ENCODE results near the gene ANKRD28. TPM values are rescaled to one million over a fixed set of nuclear protein-coding genes. Genes with fewer than 3 reads are reported as not detected.

ANKRD28 gene
- total RNA-seq, 4 donors from 2014 or later = 20.0 to 86.8 (median 37.6) TPM

GRCh38 chr3:15794303-15794771 is 3.4 kb downstream of the ANKRD28 start:
- intact Hi-C loops (cut with DNase I; ENCODE audit: low total_unique reads) = no loop called here
- Histone ChIP-seq H3K4me3 (peak overlapping the region; percentile 34 to 39), H3K4me1 (peaks cover 0 to 10% of the 10 kb centered on the region in 2 donors), H3K27ac (peak overlapping the region; percentile 85 to 95), H3K36me3 (no peaks in the 10 kb centered on the region), H3K27me3 (no peaks in the 10 kb centered on the region), H3K9me3 (no peaks in the 10 kb centered on the region)
- TF ChIP-seq POLR2A (IDR thresholded peaks at IDR 0.05) = no peak
- TF ChIP-seq, protein P1, sequence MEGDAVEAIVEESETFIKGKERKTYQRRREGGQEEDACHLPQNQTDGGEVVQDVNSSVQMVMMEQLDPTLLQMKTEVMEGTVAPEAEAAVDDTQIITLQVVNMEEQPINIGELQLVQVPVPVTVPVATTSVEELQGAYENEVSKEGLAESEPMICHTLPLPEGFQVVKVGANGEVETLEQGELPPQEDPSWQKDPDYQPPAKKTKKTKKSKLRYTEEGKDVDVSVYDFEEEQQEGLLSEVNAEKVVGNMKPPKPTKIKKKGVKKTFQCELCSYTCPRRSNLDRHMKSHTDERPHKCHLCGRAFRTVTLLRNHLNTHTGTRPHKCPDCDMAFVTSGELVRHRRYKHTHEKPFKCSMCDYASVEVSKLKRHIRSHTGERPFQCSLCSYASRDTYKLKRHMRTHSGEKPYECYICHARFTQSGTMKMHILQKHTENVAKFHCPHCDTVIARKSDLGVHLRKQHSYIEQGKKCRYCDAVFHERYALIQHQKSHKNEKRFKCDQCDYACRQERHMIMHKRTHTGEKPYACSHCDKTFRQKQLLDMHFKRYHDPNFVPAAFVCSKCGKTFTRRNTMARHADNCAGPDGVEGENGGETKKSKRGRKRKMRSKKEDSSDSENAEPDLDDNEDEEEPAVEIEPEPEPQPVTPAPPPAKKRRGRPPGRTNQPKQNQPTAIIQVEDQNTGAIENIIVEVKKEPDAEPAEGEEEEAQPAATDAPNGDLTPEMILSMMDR (IDR thresholded peaks at IDR 0.05) = no peak
- DNase-seq = no peak

DNA sequence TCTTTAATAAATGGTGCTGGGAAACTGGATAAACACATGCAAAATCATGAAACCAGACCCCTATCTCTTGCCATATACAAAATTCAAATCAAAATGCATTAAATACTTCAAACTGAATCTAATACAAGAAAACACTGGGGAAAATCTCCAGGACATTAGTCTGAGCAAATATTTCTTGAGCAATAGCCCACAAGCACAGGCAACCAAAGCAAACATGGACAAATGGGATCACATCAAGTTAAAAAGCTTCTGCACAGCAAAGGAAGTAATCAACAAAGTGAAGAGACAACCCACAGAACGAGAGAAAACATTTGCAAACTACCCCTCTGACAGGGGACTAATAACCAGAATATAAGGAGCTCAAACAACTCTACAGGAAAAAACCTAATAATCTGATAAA is 6.3 kb downstream of the ANKRD28 start:
- Histone ChIP-seq H3K4me1 (peaks cover 0 to 10% of the 10 kb centered on the region in 2 donors), H3K9me3 (no peaks in the 10 kb centered on the region), H3K27ac (peak overlapping the region; percentile 30 to 95), H3K27me3 (no peaks in the 10 kb centered on the region), H3K36me3 (no peaks in the 10 kb centered on the region), H3K4me3 (no peak overlapping the region)
- DNase-seq = no peak
- TF ChIP-seq POLR2A (IDR thresholded peaks at IDR 0.05) = no peak
- TF ChIP-seq, protein P1 (IDR thresholded peaks at IDR 0.05) = no peak
- intact Hi-C loops (cut with DNase I; ENCODE audit: low total_unique reads) = no loop called here

GRCh38 chr3:15787941-15788340 is 9.8 kb downstream of the ANKRD28 start:
- Histone ChIP-seq H3K27ac (peak overlapping the region; percentile 66 to 74), H3K9me3 (no peaks in the 10 kb centered on the region), H3K27me3 (no peaks in the 10 kb centered on the region), H3K4me3 (no peak overlapping the region), H3K36me3 (no peaks in the 10 kb centered on the region), H3K4me1 (no peaks in the 10 kb centered on the region)
- no peak for TF ChIP-seq POLR2A (IDR thresholded peaks at IDR 0.05)
- TF ChIP-seq, protein P1 (IDR thresholded peaks at IDR 0.05) = no peak
- intact Hi-C loops (cut with DNase I; ENCODE audit: low total_unique reads) = no loop called here
- no peak for DNase-seq

GRCh38 chr3:15787526-15787925 is 10.3 kb downstream of the ANKRD28 start:
- Histone ChIP-seq H3K27me3 (no peaks in the 10 kb centered on the region), H3K27ac (peak overlapping the region; percentile 66 to 74), H3K4me1 (no peaks in the 10 kb centered on the region), H3K9me3 (no peaks in the 10 kb centered on the region), H3K4me3 (no peak overlapping the region), H3K36me3 (no peaks in the 10 kb centered on the region)
- no peak for DNase-seq
- TF ChIP-seq, protein P1 (IDR thresholded peaks at IDR 0.05) = no peak
- no peak for TF ChIP-seq POLR2A (IDR thresholded peaks at IDR 0.05)
- intact Hi-C loops (cut with DNase I; ENCODE audit: low total_unique reads) = no loop called here

DNA sequence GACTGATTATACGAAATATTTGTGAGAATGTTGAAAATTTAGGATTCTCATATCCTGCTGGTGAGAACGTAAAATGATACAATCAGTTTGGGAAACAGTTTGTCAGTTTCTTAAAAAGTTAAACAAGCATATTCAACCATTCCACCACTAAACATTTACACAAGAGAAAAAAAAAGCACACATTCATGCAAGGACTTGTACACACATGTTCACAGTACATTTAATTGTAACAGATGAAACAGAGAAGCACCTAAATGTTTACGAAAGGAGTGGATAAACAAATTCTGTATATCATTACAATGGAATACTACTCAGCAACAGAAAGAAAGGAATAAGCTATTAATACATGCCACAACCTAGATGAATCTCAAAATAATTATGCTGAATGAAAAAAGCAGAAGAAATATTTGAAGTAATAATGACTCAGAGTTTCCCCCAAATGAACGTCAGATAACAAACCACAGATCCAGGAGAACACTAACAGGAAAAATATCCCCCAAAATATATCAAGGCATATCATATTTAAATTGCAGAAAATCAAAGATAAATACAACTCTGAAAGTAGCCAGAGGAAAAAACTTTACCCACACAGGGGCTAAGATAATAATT is 14.3 kb downstream of the ANKRD28 start:
- Histone ChIP-seq H3K36me3 (no peaks in the 10 kb centered on the region), H3K9me3 (no peaks in the 10 kb centered on the region), H3K27me3 (no peaks in the 10 kb centered on the region), H3K27ac (peak overlapping the region; percentile 72 to 90), H3K4me1 (no peaks in the 10 kb centered on the region), H3K4me3 (peak overlapping the region in 1 of 2 donors; percentile 7)
- TF ChIP-seq, protein P1 (IDR thresholded peaks at IDR 0.05) = no peak
- no peak for TF ChIP-seq POLR2A (IDR thresholded peaks at IDR 0.05)
- DNase-seq = no peak
- intact Hi-C loops (cut with DNase I; ENCODE audit: low total_unique reads) = no loop called here

All from uterus (tissue), 4 donors.